Articular chondrocyte of knee joint (primary cell): ENCODE measurements around the gene RASGRF1. TPM values are rescaled to one million over a fixed set of nuclear protein-coding genes. Genes with fewer than 3 reads are reported as not detected.

Experiments
- total RNA-seq: library from RNA; depleted of rRNA; stranded (reverse); fragments of >200 nt; gene quantifications from 2 replicates; pipeline ENCODE4 v1.2.3, GENCODE V29; 2012

Gene RASGRF1, protein sequence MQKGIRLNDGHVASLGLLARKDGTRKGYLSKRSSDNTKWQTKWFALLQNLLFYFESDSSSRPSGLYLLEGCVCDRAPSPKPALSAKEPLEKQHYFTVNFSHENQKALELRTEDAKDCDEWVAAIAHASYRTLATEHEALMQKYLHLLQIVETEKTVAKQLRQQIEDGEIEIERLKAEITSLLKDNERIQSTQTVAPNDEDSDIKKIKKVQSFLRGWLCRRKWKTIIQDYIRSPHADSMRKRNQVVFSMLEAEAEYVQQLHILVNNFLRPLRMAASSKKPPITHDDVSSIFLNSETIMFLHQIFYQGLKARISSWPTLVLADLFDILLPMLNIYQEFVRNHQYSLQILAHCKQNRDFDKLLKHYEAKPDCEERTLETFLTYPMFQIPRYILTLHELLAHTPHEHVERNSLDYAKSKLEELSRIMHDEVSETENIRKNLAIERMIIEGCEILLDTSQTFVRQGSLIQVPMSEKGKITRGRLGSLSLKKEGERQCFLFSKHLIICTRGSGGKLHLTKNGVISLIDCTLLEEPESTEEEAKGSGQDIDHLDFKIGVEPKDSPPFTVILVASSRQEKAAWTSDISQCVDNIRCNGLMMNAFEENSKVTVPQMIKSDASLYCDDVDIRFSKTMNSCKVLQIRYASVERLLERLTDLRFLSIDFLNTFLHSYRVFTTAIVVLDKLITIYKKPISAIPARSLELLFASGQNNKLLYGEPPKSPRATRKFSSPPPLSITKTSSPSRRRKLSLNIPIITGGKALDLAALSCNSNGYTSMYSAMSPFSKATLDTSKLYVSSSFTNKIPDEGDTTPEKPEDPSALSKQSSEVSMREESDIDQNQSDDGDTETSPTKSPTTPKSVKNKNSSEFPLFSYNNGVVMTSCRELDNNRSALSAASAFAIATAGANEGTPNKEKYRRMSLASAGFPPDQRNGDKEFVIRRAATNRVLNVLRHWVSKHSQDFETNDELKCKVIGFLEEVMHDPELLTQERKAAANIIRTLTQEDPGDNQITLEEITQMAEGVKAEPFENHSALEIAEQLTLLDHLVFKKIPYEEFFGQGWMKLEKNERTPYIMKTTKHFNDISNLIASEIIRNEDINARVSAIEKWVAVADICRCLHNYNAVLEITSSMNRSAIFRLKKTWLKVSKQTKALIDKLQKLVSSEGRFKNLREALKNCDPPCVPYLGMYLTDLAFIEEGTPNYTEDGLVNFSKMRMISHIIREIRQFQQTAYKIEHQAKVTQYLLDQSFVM (N-terminal part only)
- total RNA-seq: not detected in 2 replicates

DNA sequence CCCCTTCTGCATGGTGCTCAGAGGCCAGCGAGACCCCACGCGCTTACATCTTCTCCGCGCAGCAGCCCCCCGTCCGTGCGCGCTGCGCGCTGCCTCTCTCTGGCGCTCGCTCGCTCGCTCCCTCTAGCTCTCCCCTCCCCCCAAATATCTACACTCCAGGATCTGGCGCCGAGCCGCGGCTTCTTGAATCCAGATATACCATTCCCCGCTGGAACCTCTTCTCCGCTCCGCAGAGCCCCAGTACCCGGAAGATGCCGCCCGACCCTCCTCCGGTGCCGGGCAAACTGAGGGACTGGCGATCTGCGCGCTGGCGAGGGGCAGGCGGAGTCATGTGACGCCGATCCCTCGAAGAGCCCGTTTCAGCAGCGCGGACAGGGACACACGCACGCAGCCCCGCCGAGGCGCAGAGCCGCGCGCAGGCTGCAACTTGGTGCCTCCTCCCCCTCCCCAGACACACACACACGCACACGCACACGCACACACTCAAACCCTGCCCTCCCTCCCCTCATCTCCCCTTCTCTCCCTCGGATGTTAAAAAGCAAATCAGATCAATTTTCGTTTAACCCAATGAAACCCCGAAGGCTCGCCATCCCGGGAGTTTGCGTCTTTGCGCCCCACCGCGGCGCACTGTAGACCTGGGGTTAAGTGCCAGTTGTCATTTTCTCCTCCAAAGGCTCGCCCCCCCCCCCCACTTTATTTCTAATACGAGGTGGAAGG, at the start of gene RASGRF1:
Gene RASGRF1, minus strand, starts transcription at position 294 of the 717 bp plus-strand sequence. Its CDS starts 282 bp downstream, at position 12.

DNA sequence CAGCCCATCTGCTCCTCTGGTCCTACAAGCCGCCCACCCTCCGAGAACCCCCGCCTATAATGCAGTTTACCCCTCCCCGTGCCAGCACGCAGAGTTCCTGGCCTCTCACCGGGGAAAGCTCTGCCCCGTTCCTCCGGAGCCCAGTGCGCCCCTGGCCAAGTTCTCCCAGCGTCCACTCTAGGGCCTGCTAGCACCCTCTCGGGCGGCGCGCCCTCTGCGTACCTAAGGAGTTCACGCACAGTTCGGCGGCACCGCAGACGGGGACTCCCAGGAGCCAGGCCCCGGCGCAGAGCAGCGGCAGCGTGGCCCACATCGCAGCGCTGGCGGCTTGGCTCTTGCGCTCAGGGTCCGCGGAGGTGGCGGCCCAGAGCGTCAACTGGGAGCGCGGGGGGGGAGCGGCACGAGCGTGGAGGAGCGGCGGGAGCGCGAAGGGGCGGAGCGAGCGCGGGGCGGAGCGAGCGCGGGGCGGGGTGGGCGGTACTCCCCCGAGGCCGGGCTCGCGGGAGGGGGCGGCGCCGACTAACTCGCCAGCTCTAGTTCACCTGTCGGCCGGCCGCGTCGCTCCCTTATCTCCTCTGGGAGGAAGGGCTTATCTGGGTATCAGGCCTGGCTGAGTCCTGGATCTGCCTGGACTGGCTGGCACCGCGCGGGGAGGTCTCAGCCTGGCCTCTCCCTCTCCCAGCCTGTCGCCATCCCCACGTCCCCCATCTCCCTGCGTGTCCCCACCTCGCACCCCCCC, 145.7 kb downstream of the RASGRF1 start, which contains the start of gene CTSH:
Gene CTSH, minus strand, starts transcription at position 378 of the 739 bp plus-strand sequence. Its CDS starts 65 bp downstream, at position 313.

Other genes with a start within 250 kb of the RASGRF1 start
- 424 and 468 TPM in 2 replicates for gene MORF4L1, start 217.9 kb downstream of the RASGRF1 start, total RNA-seq
- gene CTSH, start 145.7 kb downstream of the RASGRF1 start, total RNA-seq: 4.1 and 4.8 TPM in 2 replicates
- not detected in 2 replicates for gene ANKRD34C, start 191.9 kb upstream of the RASGRF1 start, total RNA-seq
- gene TMED3, start 220.3 kb upstream of the RASGRF1 start, total RNA-seq: 128 and 131 TPM in 2 replicates